SK-N-SH treated with all-trans-retinoic acid at 6 μM for 48 hours (cell line): Measurements from ENCODE around the gene SUCLG1.

Source experiments
- GLIS3 ChIP-seq: fragments of 250-450 bp; sonication (Bioruptor Pico); IDR thresholded peaks from 2 replicates; pipeline ENCODE4 v1.5.0; 2020; ENCODE audit warnings: mild to moderate bottlenecking, moderate library complexity
- PATZ1 ChIP-seq: fragments of 250-450 bp; sonication (Bioruptor Pico); IDR thresholded peaks from 2 replicates; pipeline ENCODE4 v1.8.0; 2020; ENCODE audit warnings: mild to moderate bottlenecking, moderate library complexity, borderline replicate concordance
- PPARA ChIP-seq: fragments of 250-450 bp; sonication (Bioruptor Pico); IDR thresholded peaks from 2 replicates; pipeline ENCODE4 v1.5.0; 2020; ENCODE audit warnings: mild to moderate bottlenecking, borderline replicate concordance
- SNAI2 ChIP-seq: fragments of 250-450 bp; sonication (Bioruptor Pico); IDR thresholded peaks from 2 replicates; pipeline ENCODE4 v1.5.0; 2020; ENCODE audit warnings: mild to moderate bottlenecking, moderate library complexity

DNA sequence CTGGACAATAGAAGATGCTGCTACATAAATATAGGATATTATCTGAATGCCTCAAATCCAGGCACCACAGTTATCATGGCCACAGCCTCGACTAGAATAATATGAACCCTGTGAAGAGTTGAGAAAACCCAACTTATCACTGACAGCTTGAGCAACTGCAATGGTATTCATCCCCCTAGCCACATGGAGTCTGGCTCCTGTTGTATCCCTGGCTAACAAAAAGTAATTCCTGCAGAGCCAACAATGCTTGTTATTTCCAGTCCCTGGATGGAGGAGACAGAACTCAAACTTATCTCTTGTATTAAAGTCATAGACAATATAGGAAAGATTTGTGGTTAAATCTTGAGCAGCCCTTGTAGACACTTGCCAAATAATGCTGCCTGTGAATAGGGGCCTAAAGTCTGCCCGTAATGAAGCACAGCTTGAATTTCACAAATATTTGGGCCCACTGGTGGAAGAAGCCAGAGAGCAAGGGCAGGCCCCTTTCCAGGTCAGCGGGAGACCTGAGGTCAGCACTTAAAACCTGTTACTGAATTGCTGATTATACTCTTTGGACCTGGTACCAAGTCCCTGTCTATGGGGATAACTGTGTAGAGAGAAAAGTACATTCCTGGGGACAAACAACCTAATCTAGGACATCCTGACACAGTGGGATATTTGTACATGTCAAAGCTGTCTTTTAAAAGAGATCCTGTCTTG lies 28.4 kb upstream of the SUCLG1 start:
- TF ChIP-seq SNAI2 (no peak), PPARA (CRISPR knock-in tag) (no peak), GLIS3 (CRISPR knock-in tag) (no peak), PATZ1 (CRISPR knock-in tag) (no peak)
